Activated T-cell treated with anti-CD3 and anti-CD28 coated beads, Interleukin-2, amount 50 U/mL, for 72 hours (primary cell): Measurements from ENCODE around the gene FBXO10. TPM values are rescaled to one million over a fixed set of nuclear protein-coding genes. Genes with fewer than 3 reads are reported as not detected.
A peak's percentile ranks its signal among the peaks of the same experiment; 100 is the strongest.
"Not testable (repeated sequence)": the region's sequence is repeated elsewhere in the genome, so short reads cannot be mapped to it uniquely, and the experiment has no call there.

Experiments
- ATAC-seq, 2 donors: fragments of 150-1000 bp; cut with Tn5 transposase; replicated peaks in 1 of 2; 2 replicates each; pipeline ENCODE4 v1.10.0; 2021; ENCODE audit warnings: moderate library complexity in 2 of 2, mild to moderate bottlenecking in 1 of 2
- DNase-seq, 2 donors: peaks; one replicate each; pipeline ENCODE4 v3.0.0; 2021 to 2022; ENCODE audit warnings: mixed read lengths in 1 of 2
- H3K27ac Mint-ChIP-seq: one replicate; pipeline ENCODE4 v1.8.0; 2022; ENCODE audit warnings: mild to moderate bottlenecking, moderate library complexity, mixed read lengths
- H3K27me3 Mint-ChIP-seq: one replicate; pipeline ENCODE4 v1.8.0; 2022; ENCODE audit warnings: low read depth, mixed read lengths
- H3K36me3 Mint-ChIP-seq, 2 donors: one replicate each; pipeline ENCODE4 v1.8.0; 2022; ENCODE audit warnings: mixed read lengths in 2 of 2, mild to moderate bottlenecking in 1 of 2; ENCODE audit not compliant: insufficient read depth in 2 of 2
- H3K4me1 Mint-ChIP-seq: one replicate; pipeline ENCODE4 v1.8.0; 2022; ENCODE audit warnings: low read depth, mixed read lengths
- H3K4me3 Mint-ChIP-seq, 2 donors: one replicate each; pipeline ENCODE4 v1.8.0; 2022; ENCODE audit warnings: mild to moderate bottlenecking in 2 of 2, mixed read lengths in 2 of 2, moderate library complexity in 2 of 2
- H3K9me3 Mint-ChIP-seq, 2 donors: one replicate each; pipeline ENCODE4 v1.8.0; 2022; ENCODE audit warnings: mixed read lengths in 2 of 2
- total RNA-seq, 2 donors: library from RNA; stranded (reverse); gene quantifications; one replicate each; pipeline ENCODE4 v1.2.3, GENCODE V29; 2022

Gene FBXO10
- total RNA-seq, 2 donors from 2014 or later, result 5.0 to 5.2 TPM

DNA sequence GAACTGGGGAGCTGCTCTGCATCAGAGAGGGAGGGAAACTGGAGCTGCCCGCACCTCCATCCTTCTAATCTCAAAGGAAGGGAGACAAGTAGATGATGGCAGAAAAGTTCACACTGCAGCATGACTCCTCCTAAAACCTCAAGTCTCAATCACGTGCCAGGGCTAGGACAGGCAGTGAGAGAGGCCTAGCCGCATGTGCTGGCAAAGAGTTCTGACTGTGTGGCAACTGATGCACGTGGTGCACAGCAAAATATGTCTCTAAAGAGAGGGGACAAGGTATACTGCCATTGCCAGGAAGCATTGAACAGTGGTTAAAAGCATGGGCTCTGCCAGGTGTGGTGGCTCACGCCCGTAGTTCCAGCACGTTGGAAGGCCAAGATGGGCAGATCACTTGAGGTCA is 38.1 kb downstream of the FBXO10 start:
- Mint-ChIP-seq H3K27me3 (no peaks in the 10 kb centered on the region), H3K4me1 (no peaks in the 10 kb centered on the region), H3K27ac (no peak overlapping the region), H3K9me3 (no peaks in the 10 kb centered on the region), H3K4me3 (no peak overlapping the region), H3K36me3 (peaks cover 0 to 3% of the 10 kb centered on the region in 2 donors)
- DNase-seq (no peak), ATAC-seq (no peak)

DNA sequence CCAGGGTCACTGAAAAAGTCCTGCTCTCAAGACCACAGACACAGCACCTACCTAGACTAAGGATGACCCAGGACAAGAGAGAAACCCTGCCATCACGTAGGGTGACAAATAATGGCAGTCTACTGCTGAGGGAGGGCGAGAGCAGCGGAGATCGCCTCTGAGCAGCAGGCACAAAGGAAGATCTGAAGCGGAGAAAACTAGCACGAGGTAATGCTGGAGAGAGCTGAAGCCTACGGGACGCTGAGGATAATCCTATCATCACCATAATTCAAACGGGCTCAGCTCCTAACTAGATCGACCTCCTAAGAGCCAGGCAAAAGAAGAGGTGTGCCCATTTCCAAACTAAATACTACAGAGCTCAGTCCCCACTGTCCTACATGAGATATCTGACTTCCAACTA is 41.3 kb downstream of the FBXO10 start:
- Mint-ChIP-seq H3K4me1 (no peaks in the 10 kb centered on the region), H3K36me3 (peaks cover 0 to 3% of the 10 kb centered on the region in 2 donors), H3K27me3 (no peaks in the 10 kb centered on the region), H3K9me3 (no peaks in the 10 kb centered on the region), H3K4me3 (no peak overlapping the region), H3K27ac (no peak overlapping the region)
- DNase-seq (no peak), ATAC-seq (no peak)

DNA sequence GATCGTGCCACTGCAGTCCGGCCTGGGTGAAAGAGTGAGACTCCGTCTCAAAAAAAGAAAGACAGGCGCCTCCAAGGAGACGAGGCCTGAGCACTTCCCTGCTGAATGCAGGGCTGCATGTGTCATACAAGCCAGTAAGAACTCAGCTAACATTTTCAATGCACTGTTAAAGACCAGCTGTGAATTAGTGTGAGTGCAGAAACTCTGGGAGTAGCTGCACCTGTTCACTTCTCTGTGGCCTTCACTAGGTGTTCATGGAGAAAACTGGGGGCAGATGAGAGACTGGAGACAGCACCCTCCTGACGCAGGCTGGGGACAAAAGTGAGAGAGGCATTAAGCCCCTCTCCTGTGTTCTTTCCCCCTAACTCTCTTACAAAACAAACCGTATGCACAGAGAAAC is 41.8 kb downstream of the FBXO10 start:
- Mint-ChIP-seq H3K36me3 (no peaks in the 10 kb centered on the region), H3K27ac (no peak overlapping the region), H3K9me3 (no peaks in the 10 kb centered on the region), H3K27me3 (no peaks in the 10 kb centered on the region), H3K4me3 (no peak overlapping the region), H3K4me1 (no peaks in the 10 kb centered on the region)
- no peak for DNase-seq
- ATAC-seq, result no peak

GRCh38 chr9:37531699-37532098 is 44.5 kb downstream of the FBXO10 start:
- DNase-seq (peak; percentile 21 to 35), ATAC-seq (peak; percentile 51 to 58)
- no peaks in the 10 kb centered on the region for H3K9me3 Mint-ChIP-seq
- H3K4me1 Mint-ChIP-seq, result peaks cover 14% of the 10 kb centered on the region
- peak overlapping the region; percentile 80 for H3K27ac Mint-ChIP-seq
- peak overlapping the region; percentile 12 to 64 for H3K4me3 Mint-ChIP-seq
- H3K36me3 Mint-ChIP-seq, result peaks cover 2 to 4% of the 10 kb centered on the region in 2 donors
- no peaks in the 10 kb centered on the region for H3K27me3 Mint-ChIP-seq

- Mint-ChIP-seq H3K27ac (peak overlapping the region; percentile 80), H3K27me3 (no peaks in the 10 kb centered on the region), H3K4me3 (peak overlapping the region; percentile 53 to 83), H3K36me3 (peaks cover 2 to 4% of the 10 kb centered on the region in 2 donors), H3K9me3 (no peaks in the 10 kb centered on the region), H3K4me1 (peaks cover 14% of the 10 kb centered on the region)
- DNase-seq, result peak; percentile 72 to 80
- ATAC-seq, result peak; percentile 82 to 88
Measured at GRCh38 chr9:37528652-37529471, 47.3 kb downstream of the FBXO10 start.

GRCh38 chr9:37523916-37524315 is 52.3 kb downstream of the FBXO10 start:
- Mint-ChIP-seq H3K9me3 (no peaks in the 10 kb centered on the region), H3K27ac (no peak overlapping the region), H3K4me1 (peaks cover 10% of the 10 kb centered on the region), H3K36me3 (peaks cover 4 to 10% of the 10 kb centered on the region in 2 donors), H3K4me3 (no peak overlapping the region), H3K27me3 (no peaks in the 10 kb centered on the region)
- ATAC-seq (no peak), DNase-seq (no peak)

GRCh38 chr9:37522971-37523370 is 53.2 kb downstream of the FBXO10 start:
- peaks cover 4 to 10% of the 10 kb centered on the region in 2 donors for H3K36me3 Mint-ChIP-seq
- ATAC-seq (no peak), DNase-seq (no peak)
- no peaks in the 10 kb centered on the region for H3K9me3 Mint-ChIP-seq
- no peak overlapping the region for H3K27ac Mint-ChIP-seq
- no peak overlapping the region for H3K4me3 Mint-ChIP-seq
- no peaks in the 10 kb centered on the region for H3K27me3 Mint-ChIP-seq
- H3K4me1 Mint-ChIP-seq, result peaks cover under 1% of the 10 kb centered on the region

DNA sequence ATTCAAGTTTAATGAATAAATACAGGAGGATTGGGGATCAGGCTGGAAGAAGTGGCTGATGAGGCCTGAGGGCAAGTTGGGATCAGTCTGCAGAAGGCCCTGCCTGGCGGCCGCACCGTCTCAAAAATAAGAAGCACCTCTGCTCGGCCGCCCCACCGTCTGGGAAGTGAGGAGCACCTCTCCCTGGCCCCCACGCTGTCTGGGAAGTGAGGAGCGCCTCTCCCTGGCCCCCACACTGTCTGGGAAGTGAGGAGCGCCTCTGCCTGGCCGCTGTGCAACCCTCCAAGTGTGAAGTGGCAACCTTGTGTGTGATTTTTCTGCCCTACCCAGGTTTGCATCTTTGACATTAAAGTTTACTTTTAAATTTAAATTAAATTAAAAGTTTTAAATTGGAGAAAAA is 55.1 kb downstream of the FBXO10 start:
- Mint-ChIP-seq H3K4me1 (no peaks in the 10 kb centered on the region), H3K27me3 (no peaks in the 10 kb centered on the region), H3K27ac (no peak overlapping the region), H3K4me3 (no peak overlapping the region), H3K36me3 (peaks cover 2 to 6% of the 10 kb centered on the region in 2 donors), H3K9me3 (no peaks in the 10 kb centered on the region)
- no peak for DNase-seq
- no peak for ATAC-seq

DNA sequence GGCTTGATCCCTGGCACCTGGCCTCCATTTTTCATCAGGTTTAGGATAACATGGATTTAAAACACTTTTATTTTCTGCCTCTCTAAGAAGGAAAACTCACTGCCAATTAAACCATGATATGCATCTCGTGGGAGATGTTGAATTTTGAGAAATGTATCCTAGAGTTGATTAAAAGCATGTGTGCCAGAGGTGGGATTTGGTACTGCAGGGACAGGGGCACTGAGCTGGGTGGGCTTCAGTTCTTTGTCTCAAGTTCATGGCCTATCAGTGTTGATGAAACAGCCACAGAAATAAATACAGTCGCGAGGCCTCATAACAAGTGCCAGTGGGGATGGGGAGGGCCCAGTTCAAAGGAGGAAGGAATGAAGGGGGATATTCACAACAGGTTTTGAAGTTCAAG is 55.5 kb downstream of the FBXO10 start:
- no peaks in the 10 kb centered on the region for H3K27me3 Mint-ChIP-seq
- no peak overlapping the region for H3K4me3 Mint-ChIP-seq
- no peak overlapping the region for H3K27ac Mint-ChIP-seq
- peaks cover 2 to 6% of the 10 kb centered on the region in 2 donors for H3K36me3 Mint-ChIP-seq
- no peaks in the 10 kb centered on the region for H3K9me3 Mint-ChIP-seq
- DNase-seq (no peak), ATAC-seq (no peak)
- no peaks in the 10 kb centered on the region for H3K4me1 Mint-ChIP-seq

- Mint-ChIP-seq H3K4me3 (no peak overlapping the region), H3K27me3 (no peaks in the 10 kb centered on the region), H3K36me3 (peaks cover 2 to 6% of the 10 kb centered on the region in 2 donors), H3K4me1 (no peaks in the 10 kb centered on the region), H3K27ac (no peak overlapping the region), H3K9me3 (no peaks in the 10 kb centered on the region)
- DNase-seq (no peak), ATAC-seq (no peak)
Measured at GRCh38 chr9:37517923-37518322, 58.3 kb downstream of the FBXO10 start.

- H3K9me3 Mint-ChIP-seq, result no peaks in the 10 kb centered on the region
- ATAC-seq (no peak), DNase-seq (no peak)
- H3K4me1 Mint-ChIP-seq, result no peaks in the 10 kb centered on the region
- H3K27me3 Mint-ChIP-seq, result no peaks in the 10 kb centered on the region
- H3K36me3 Mint-ChIP-seq, result peaks cover under 1 to 6% of the 10 kb centered on the region in 2 donors
- H3K27ac Mint-ChIP-seq, result no peak overlapping the region
- no peak overlapping the region for H3K4me3 Mint-ChIP-seq
Measured at GRCh38 chr9:37515620-37516258, 60.4 kb downstream of the FBXO10 start.

DNA sequence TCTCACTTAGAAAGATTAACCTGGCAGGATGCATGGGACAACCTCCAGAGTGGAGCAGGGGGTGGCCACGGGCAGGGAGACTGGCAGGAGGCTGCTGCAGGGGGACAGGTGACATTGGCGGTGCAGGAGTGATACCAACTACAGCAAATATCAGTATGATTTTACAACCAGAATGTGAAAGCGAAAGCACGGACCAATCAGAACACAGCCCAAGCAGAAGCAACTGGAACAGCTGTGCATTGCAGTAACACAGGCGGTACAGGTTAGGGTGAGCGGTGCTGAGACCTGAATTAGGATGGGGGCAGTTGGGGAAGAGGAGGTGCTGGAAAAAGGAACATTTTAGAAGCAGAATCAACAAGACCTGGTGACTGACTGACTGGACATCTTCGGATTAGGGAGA is 61.2 kb downstream of the FBXO10 start:
- ATAC-seq (no peak), DNase-seq (no peak)
- peaks cover 0 to 2% of the 10 kb centered on the region in 2 donors for H3K36me3 Mint-ChIP-seq
- no peak overlapping the region for H3K4me3 Mint-ChIP-seq
- no peaks in the 10 kb centered on the region for H3K27me3 Mint-ChIP-seq
- H3K27ac Mint-ChIP-seq, result no peak overlapping the region
- no peaks in the 10 kb centered on the region for H3K9me3 Mint-ChIP-seq
- no peaks in the 10 kb centered on the region for H3K4me1 Mint-ChIP-seq

- DNase-seq, H3K4me3 Mint-ChIP-seq, H3K27ac Mint-ChIP-seq, H3K27me3 Mint-ChIP-seq, H3K4me1 Mint-ChIP-seq, H3K36me3 Mint-ChIP-seq, ATAC-seq, H3K9me3 Mint-ChIP-seq: not testable (repeated sequence)
Measured at GRCh38 chr9:37514415-37514814, 61.8 kb downstream of the FBXO10 start.
